ENCODE data around the gene LCT.
A peak's percentile ranks its signal among the peaks of the same experiment; 100 is the strongest.
"Not testable (repeated sequence)": the region's sequence is repeated elsewhere in the genome, so short reads cannot be mapped to it uniquely, and the experiment has no call there.

LCT gene

GRCh38 chr2:135838502-135838901 is 1.5 kb upstream of the LCT start:
- Histone ChIP-seq H3K4me3 (no peak overlapping the region), H3K27ac (no peak overlapping the region)

- Histone ChIP-seq H3K4me3 (no peak overlapping the region), H3K27ac (no peak overlapping the region)
Measured at GRCh38 chr2:135832891-135833290, 4.1 kb downstream of the LCT start.

DNA sequence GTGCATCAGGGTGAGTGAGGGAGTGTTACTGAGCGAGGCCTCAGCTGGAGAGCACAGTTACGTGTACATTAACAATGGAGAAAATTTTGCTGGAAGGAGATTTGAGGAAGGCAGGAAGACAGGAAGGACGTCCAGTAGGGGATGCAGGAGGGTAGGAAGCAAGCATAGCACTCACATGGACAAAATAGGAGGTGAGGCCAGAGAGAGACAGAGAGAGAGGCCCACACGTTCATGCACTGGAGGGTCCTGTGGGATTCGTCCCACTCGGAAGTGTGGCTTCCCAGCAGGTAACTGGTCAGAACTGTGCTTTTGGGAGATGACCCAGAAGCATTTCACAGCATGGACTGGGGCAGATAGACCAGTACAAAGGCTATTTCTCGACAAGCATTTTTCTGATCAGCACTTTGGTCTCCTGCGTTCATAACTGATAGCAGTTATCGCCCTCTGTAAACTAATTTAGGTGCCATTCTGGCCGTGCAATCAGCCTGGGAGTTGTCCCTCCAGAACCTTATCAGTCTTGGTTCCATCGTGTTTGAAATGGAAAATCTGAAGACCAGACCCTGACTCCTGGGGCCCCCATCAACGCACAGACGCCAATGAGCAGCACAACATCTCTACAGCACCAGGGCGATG is 5.7 kb downstream of the LCT start:
- Histone ChIP-seq H3K4me3 (no peak overlapping the region), H3K27ac (no peak overlapping the region)

DNA sequence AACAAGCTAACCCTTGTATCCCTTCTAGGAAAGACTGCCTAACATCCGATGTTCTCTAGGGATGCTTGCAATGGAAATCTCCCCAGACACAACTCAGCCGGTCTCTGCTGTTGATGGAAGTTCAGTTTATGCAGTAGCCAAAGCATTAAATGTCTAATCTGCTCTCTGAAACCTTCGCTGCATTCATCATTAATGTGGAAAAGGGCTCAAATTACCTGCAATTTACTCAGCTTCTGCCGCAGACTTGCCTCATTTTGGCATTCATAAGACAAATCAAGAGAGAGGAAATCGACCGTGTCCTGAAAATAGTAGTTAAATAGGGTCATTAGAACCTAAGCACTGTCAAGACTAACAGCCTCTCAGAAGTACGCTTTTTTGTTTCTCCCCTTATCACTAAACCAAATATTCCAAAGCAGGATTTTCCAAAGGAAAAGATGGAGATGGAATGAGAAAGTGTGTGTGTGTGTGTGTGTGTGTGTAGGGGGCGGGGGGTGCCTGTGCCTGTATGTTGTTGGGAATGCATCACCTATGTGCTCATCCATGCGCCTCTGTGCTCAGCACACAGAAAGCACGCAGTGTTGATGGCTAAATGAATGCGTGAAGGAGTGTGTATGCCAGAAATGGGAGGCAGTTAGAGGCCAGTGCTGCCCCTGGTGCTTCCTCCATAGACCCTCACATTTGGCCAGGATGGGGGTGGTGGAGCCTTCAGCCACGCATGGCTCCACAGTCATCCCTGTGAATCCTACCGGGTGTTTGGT is 7.4 kb downstream of the LCT start:
- Histone ChIP-seq H3K27ac (no peak overlapping the region), H3K4me3 (no peak overlapping the region)

- Histone ChIP-seq H3K27ac (no peak overlapping the region), H3K4me3 (no peak overlapping the region)
Measured at GRCh38 chr2:135826544-135826943, 10.4 kb downstream of the LCT start.

GRCh38 chr2:135825550-135826176 is 11.3 kb downstream of the LCT start:
- H3K27ac ChIP-seq, result no peak overlapping the region
- H3K4me3 ChIP-seq, result no peak overlapping the region

DNA sequence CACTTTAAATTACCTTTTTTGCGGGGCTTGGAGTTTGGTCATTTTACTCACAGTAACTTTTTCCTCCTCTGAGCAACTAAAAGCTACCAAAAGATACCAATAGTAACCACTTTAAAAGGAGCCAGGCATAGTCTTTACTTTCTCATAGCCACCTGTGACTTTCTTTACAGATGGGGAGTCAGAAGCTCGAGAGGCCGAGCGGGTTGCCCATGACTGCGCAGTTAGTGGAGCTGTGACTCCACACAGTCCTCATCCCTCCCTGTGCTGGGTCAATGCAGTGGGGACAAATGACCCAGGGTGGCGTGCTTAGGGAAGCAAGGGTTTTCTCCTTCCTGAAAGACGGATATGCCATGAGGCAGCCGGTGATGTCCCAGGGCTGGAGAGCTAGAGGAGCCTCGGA is 11.9 kb downstream of the LCT start:
- Histone ChIP-seq H3K27ac (no peak overlapping the region), H3K4me3 (no peak overlapping the region)

GRCh38 chr2:135822855-135823254 is 14.1 kb downstream of the LCT start:
- no peak overlapping the region for H3K27ac ChIP-seq
- no peak overlapping the region for H3K4me3 ChIP-seq

DNA sequence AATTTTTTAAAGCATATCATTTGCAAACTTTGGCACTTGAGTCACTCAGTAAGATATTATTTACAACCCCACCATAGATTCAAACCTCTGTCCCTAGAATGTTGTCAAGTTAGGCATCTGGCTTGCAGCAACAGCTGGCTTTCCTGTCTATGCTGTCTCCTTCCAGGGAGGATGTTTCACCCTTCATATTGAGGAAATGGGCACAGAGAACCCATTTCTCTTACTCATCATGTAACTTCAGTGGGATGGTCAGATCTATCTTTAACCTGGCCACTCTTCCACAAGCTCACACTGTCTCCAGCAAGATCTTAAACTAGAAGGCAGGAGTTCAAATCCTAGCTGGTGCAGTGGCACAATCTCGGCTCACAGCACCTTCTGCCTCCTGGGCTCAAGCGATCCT is 15.8 kb downstream of the LCT start:
- H3K4me3 ChIP-seq, result no peak overlapping the region
- no peak overlapping the region for H3K27ac ChIP-seq

GRCh38 chr2:135820003-135820618 is 16.9 kb downstream of the LCT start:
- peak overlapping the region in 3 of 21 experiments; percentile 29 to 65 (median 42) for H3K27ac ChIP-seq
- H3K4me3 ChIP-seq, result no peak overlapping the region

GRCh38 chr2:135818937-135819610 is 17.9 kb downstream of the LCT start:
- Histone ChIP-seq H3K27ac (no peak overlapping the region), H3K4me3 (no peak overlapping the region)

GRCh38 chr2:135817951-135818350 is 19.0 kb downstream of the LCT start:
- Histone ChIP-seq H3K4me3 (no peak overlapping the region), H3K27ac (no peak overlapping the region)

DNA sequence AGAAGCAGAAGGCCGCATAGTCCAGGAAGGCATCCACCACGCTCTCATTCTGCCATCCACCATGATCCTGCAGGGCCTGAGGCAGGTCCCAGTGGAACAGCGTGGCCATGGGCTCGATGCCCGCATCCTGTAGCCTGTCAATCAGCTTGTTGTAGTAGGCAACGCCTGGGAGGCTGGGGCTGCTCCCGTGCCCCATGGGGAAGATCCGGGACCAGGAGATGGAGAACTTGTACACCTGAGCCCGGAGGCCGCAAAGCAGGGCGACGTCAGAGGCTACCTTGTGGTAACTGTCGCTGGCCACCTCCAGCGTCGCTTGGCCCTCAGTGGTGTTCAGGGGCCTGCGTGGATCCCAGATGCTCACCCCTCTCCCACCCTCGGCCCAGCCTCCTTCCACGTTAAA is 19.5 kb downstream of the LCT start:
- no peak overlapping the region for H3K4me3 ChIP-seq
- H3K27ac ChIP-seq, result no peak overlapping the region

DNA sequence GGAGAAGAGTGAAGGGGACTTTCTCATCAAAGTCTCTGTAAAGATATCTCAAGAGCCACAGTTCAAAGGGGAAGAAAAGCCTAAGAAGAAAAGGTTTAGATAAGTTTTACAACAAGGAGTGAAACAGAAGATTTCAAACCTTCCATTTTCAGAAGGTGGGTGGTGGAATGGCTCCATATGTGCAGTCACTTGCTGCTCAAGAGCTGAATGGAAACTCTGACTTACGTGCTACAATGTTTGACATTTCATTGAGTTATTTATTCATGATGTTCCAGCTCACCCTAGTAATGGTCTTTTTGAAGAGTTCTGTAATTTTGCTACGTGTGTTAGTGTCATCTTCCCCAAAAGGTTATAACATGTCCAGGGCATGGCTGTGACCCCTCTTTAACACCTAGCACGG is 21.7 kb downstream of the LCT start:
- Histone ChIP-seq H3K27ac (no peak overlapping the region), H3K4me3 (no peak overlapping the region)

DNA sequence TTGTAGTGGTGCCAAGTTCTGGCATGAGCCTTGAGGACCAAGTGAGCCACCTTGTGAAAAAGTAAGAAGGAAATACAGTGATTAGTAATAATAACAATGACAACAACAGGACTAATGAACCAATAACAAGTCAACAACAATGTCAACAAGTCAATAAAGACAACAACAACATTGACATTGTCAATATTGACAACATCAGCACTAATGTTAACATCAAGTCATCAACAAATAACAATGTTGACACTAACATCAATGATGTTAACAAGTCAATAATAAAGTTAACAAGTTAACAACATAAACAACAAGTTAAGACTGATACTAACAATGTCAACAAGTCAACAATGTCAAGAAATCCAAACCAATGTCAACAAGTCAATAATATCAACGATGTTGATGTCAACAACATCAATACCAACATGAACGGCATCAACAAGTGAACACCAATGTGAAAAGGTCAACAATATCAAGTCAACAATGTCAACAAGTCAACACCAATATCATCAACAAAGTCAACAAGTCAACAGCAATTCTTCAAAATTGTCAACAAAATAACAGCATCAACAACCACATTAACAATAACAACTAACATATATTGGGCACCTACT is 24.0 kb downstream of the LCT start:
- H3K4me3 ChIP-seq, result no peak overlapping the region
- no peak overlapping the region for H3K27ac ChIP-seq

DNA sequence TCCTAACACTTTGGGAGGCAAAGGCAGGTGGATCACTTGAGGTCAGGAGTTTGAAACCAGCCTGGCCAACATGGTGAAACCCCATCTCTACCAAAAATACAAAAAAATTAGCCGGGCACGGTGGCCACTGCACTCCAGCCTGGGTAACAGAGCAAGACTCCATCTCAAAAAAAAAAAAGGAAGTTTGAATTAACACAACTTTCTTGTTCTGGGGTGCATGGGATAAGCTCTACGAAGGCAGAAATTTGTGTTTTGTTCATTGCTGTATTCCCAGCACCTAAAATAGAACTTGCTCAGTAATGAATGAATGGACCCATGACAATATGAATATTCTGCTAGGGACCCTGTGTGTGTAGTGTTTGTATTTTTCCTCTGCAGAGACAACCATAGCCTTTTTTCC is 29.1 kb downstream of the LCT start:
- H3K27ac ChIP-seq, H3K4me3 ChIP-seq: not testable (repeated sequence)

GRCh38 chr2:135803278-135803677 is 33.7 kb downstream of the LCT start:
- Histone ChIP-seq H3K27ac (no peak overlapping the region), H3K4me3 (no peak overlapping the region)

GRCh38 chr2:135802350-135802749 is 34.6 kb downstream of the LCT start:
- H3K27ac ChIP-seq, result no peak overlapping the region
- H3K4me3 ChIP-seq, result no peak overlapping the region

- no peak overlapping the region for H3K4me3 ChIP-seq
- no peak overlapping the region for H3K27ac ChIP-seq
Measured at GRCh38 chr2:135800513-135801460, 36.2 kb downstream of the LCT start.
